IPS-20b (cell line): ENCODE results near the gene CAV3.
"Not testable (repeated sequence)": the region's sequence is repeated elsewhere in the genome, so short reads cannot be mapped to it uniquely, and the experiment has no call there.

ENCODE experiments used
- H3K27ac ChIP-seq: one replicate; pipeline ENCODE4 v1.5.1; 2013; ENCODE audit warnings: low read length
- H3K27me3 ChIP-seq: 2 replicates; pipeline ENCODE4 v1.6.1; 2013; ENCODE audit warnings: mild to moderate bottlenecking, low read length, inconsistent platforms; ENCODE audit not compliant: insufficient read depth
- H3K36me3 ChIP-seq: 2 replicates; pipeline ENCODE4 v1.6.1; 2013; ENCODE audit warnings: low read depth, mild to moderate bottlenecking, inconsistent platforms, low read length, moderate library complexity; ENCODE audit not compliant: insufficient read depth
- H3K4me1 ChIP-seq: 2 replicates; pipeline ENCODE4 v1.6.1; 2013; ENCODE audit warnings: mild to moderate bottlenecking, control low read depth, inconsistent platforms, low read length, moderate library complexity; ENCODE audit not compliant: insufficient read depth
- H3K4me3 ChIP-seq: 2 replicates; pipeline ENCODE4 v1.5.1; 2013; ENCODE audit warnings: mild to moderate bottlenecking, low read length, inconsistent platforms
- H3K9ac ChIP-seq: 2 replicates; pipeline ENCODE4 v1.6.1; 2013; ENCODE audit warnings: low read depth, mild to moderate bottlenecking, inconsistent platforms, low read length, moderate library complexity
- H3K9me3 ChIP-seq: 2 replicates; pipeline ENCODE4 v1.6.1; 2013; ENCODE audit warnings: mild to moderate bottlenecking, low read depth, low read length, inconsistent platforms; ENCODE audit not compliant: insufficient read depth

The CAV3 gene

DNA sequence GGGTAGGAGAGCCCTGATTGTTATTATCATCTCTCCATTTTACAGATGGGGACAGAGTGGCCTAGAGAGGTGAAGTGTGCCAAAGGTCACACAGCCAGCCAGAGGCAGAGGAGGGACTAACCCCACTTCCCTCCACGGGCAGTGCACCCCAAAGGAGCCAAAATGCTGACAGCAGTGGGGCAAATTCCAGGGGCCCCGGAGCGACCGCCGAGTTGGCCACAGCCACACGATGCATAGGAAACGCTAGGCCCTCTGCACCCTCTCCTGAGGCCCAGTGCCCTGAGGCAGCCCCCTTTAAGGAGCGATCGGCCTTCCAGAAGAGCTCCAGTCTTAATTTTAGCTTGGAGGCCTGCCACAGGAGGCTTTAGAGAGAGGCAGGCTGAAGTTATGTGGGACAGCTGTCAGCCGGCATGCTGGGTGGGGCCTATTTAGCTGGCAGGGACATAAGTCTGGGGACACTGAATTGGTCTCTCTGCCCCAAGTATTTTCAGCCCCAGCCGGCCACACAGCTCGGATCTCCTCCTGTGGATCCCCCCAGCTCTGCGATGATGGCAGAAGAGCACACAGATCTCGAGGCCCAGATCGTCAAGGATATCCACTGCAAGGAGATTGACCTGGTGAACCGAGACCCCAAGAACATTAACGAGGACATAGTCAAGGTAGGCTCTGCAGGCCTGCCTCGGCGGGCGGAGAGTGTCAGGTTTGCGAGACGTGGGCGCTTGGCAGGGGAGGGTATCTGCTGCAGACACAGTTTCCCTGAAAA, at the start of gene CAV3:
Gene CAV3 (plus strand): TSS at position 471 of the 763 bp plus-strand sequence. CDS start 75 bp downstream, at position 546.
- H3K4me1 ChIP-seq, result no peaks in the 10 kb centered on the region
- H3K9ac ChIP-seq, result no peak within 1 kb of the TSS
- H3K4me3 ChIP-seq, result no peak within 1 kb of the TSS
- peaks cover 3% of the 10 kb centered on the region; the same call in 1 of the 2 replicates for H3K27me3 ChIP-seq
- no peaks in the 10 kb centered on the region for H3K36me3 ChIP-seq
- H3K9me3 ChIP-seq, result no peaks in the 10 kb centered on the region
- no peak within 1 kb of the TSS for H3K27ac ChIP-seq

DNA sequence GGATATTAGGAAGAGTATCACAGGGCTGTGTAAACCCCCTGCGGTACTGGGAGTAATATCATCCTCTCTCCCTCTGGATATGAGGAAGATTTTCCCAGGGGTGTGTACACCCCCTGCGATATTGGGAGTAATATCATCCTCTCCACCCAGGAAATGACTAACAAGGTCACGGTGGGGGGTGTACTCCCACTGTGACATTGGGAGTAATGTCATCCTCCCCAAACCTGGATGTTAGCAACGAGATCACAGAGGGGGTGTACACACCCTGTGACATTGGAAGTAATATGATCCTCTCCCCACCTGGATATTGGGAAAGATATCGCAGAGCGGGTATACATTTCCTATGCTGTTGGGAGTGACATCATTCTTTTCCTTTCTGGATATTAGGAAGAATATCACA, 48.6 kb upstream of the CAV3 start:
- H3K36me3 ChIP-seq, H3K27ac ChIP-seq, H3K9ac ChIP-seq, H3K4me1 ChIP-seq, H3K4me3 ChIP-seq, H3K27me3 ChIP-seq, H3K9me3 ChIP-seq: not testable (repeated sequence)

GRCh38 chr3:8691295-8691694, 42.3 kb upstream of the CAV3 start:
- H3K27me3 ChIP-seq, H3K27ac ChIP-seq, H3K4me1 ChIP-seq, H3K4me3 ChIP-seq, H3K9me3 ChIP-seq, H3K36me3 ChIP-seq, H3K9ac ChIP-seq: not testable (repeated sequence)

- no peaks in the 10 kb centered on the region; the same call in 1 of the 2 replicates for H3K9me3 ChIP-seq
- no peak overlapping the region for H3K27ac ChIP-seq
- H3K9ac ChIP-seq, result no peak overlapping the region
- peaks cover 19% of the 10 kb centered on the region for H3K27me3 ChIP-seq
- H3K4me1 ChIP-seq, result no peaks in the 10 kb centered on the region
- no peaks in the 10 kb centered on the region for H3K36me3 ChIP-seq
- no peak overlapping the region for H3K4me3 ChIP-seq
These were observed 31.0 kb upstream of the CAV3 start for GRCh38 chr3:8702560-8702959.

DNA sequence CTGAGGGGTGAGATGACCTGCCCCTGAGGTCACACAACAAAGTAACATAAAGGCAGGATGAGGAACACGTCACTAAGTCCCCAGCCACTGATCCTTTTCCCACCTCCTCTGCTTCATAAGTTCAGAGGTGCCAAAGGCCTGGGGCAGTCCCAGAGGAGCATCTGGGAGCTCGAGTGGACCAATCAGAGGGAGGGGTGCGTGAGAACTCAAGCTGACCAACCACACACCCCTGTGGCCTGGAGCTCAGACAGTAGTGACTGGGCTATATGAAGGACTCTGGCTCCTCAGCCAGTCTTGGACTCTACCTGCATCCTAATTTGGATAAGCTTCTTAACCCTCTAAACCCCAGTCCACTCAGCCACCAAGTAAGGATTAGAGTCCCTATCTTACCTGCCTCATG, 28.0 kb upstream of the CAV3 start:
- no peaks in the 10 kb centered on the region; the same call in 1 of the 2 replicates for H3K9me3 ChIP-seq
- peaks cover 49% of the 10 kb centered on the region for H3K27me3 ChIP-seq
- no peaks in the 10 kb centered on the region for H3K4me1 ChIP-seq
- H3K27ac ChIP-seq, result no peak overlapping the region
- H3K4me3 ChIP-seq, result no peak overlapping the region
- no peak overlapping the region for H3K9ac ChIP-seq
- no peaks in the 10 kb centered on the region for H3K36me3 ChIP-seq

DNA sequence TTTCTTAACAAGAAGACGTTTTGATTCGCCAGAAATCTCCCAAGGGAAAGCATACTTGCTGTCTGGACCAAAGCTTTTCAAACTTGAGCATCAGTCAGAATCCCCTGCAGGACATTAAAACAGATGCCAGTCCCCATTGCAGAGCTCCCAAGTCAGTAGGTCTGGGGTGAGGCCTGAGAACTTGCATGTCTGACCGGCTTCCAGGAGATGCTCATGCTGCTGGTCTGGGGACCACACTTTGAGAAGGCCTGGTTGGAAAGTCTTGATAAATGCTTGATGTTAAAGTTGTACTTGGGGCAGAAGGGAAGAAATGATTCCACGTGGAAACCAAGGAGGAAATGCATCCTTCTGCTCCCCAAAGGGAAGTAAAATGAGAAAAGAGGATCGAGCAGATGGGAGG, 24.3 kb upstream of the CAV3 start:
- Histone ChIP-seq H3K4me1 (no peaks in the 10 kb centered on the region), H3K4me3 (no peak overlapping the region), H3K27ac (no peak overlapping the region), H3K27me3 (peaks cover 86% of the 10 kb centered on the region), H3K9ac (no peak overlapping the region), H3K36me3 (no peaks in the 10 kb centered on the region), H3K9me3 (no peaks in the 10 kb centered on the region; the same call in 1 of the 2 replicates)

- Histone ChIP-seq H3K9ac (no peak overlapping the region), H3K27ac (no peak overlapping the region), H3K4me1 (no peaks in the 10 kb centered on the region), H3K36me3 (no peaks in the 10 kb centered on the region), H3K27me3 (peaks cover 93% of the 10 kb centered on the region), H3K9me3 (no peaks in the 10 kb centered on the region; the same call in 1 of the 2 replicates), H3K4me3 (no peak overlapping the region)
These were observed 23.6 kb upstream of the CAV3 start for GRCh38 chr3:8709801-8710507.

DNA sequence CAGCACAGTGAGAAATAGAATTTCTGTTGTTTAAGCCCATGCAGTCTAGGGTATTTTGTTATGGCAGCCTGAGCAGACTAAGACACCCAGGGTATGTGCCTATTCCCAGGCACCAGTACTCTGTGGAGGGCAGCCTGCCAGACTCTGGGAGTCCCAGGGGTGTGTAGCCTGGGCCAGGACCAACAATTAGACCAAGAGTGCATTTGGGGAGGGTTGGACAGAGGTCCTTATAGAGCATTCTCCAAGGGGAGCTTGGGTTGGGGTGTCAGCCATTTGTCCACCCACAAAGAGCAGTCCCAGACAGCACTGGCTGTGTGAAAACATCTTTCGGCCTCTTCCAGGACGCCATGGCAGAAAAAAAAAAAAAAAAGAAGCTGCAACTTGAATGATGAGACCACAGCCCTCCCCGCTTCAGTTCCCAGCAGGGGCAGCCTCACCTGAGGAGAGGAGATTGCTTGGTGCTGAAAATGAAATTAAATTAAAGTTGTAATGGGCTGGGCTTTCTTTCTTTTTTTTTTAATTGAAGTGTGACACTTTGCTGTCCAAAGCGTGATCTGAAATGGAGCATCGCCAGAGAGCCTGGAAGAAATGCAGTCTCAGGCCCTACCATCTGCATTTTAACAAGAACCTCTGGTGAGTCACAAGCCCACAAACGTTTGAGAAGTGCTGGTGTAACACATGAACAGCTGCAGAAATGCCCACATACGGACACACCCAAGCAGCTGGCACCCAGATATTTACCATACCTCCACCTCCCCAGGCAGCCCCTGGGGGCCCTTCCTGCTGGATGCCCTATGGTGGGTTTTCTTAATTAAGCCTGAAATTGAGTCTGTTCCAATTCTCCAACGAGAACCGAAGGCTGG, 21.3 kb upstream of the CAV3 start:
- H3K9me3 ChIP-seq, result no peaks in the 10 kb centered on the region
- H3K4me3 ChIP-seq, result no peak overlapping the region
- no peaks in the 10 kb centered on the region for H3K4me1 ChIP-seq
- H3K36me3 ChIP-seq, result no peaks in the 10 kb centered on the region
- H3K9ac ChIP-seq, result no peak overlapping the region
- H3K27ac ChIP-seq, result no peak overlapping the region
- peaks cover 88% of the 10 kb centered on the region for H3K27me3 ChIP-seq

DNA sequence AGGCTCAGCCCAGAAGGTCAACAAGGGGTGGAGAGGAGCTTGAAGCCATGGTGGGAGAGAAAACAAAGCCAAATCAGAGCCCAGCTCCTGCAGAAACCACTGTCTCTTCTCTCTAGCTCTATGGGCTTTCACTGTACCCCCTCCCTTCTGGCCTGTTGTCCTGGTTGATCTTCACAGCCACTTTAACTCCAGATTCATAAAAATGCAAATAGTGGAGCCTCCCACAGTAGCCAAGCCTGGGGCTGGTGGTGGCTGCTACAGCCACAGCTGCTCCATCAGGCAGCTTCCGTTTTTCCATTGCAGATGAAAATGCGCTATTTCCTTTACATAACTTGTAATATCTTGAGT, 20.7 kb upstream of the CAV3 start:
- no peaks in the 10 kb centered on the region for H3K36me3 ChIP-seq
- no peaks in the 10 kb centered on the region for H3K4me1 ChIP-seq
- no peak overlapping the region for H3K4me3 ChIP-seq
- H3K27ac ChIP-seq, result no peak overlapping the region
- H3K27me3 ChIP-seq, result peaks cover 82% of the 10 kb centered on the region
- no peak overlapping the region for H3K9ac ChIP-seq
- no peaks in the 10 kb centered on the region for H3K9me3 ChIP-seq

GRCh38 chr3:8713901-8714759, 19.5 kb upstream of the CAV3 start:
- no peaks in the 10 kb centered on the region for H3K4me1 ChIP-seq
- H3K27me3 ChIP-seq, result peaks cover 69% of the 10 kb centered on the region
- H3K27ac ChIP-seq, result no peak overlapping the region
- no peaks in the 10 kb centered on the region for H3K36me3 ChIP-seq
- H3K4me3 ChIP-seq, result no peak overlapping the region
- H3K9me3 ChIP-seq, result no peaks in the 10 kb centered on the region
- H3K9ac ChIP-seq, result no peak overlapping the region

DNA sequence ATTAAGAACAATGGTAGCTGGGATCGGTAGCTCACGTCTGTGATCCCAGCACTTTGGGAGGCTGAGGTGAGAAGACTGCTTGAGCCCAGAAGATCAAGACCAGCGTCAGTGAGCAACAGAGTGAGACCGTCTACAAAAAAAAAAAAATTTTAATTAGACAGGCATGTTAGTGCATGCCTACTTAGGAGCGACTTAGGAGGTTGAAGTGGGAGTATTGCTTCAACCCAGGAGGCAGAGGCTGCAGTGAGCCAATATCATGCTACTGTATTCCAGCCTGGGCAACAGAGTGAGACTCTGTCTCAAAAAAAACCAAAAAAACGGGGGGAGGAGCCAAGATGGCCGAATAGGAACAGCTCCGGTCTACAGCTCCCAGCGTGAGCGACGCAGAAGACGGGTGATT, 17.8 kb upstream of the CAV3 start:
- H3K27ac ChIP-seq, H3K9ac ChIP-seq, H3K4me1 ChIP-seq, H3K4me3 ChIP-seq, H3K36me3 ChIP-seq, H3K9me3 ChIP-seq: not testable (repeated sequence)
- peaks cover 53% of the 10 kb centered on the region for H3K27me3 ChIP-seq
